Measurements from ENCODE around the gene LHX2.
"Not testable (repeated sequence)": the region's sequence is repeated elsewhere in the genome, so short reads cannot be mapped to it uniquely, and the experiment has no call there.

The LHX2 gene

DNA sequence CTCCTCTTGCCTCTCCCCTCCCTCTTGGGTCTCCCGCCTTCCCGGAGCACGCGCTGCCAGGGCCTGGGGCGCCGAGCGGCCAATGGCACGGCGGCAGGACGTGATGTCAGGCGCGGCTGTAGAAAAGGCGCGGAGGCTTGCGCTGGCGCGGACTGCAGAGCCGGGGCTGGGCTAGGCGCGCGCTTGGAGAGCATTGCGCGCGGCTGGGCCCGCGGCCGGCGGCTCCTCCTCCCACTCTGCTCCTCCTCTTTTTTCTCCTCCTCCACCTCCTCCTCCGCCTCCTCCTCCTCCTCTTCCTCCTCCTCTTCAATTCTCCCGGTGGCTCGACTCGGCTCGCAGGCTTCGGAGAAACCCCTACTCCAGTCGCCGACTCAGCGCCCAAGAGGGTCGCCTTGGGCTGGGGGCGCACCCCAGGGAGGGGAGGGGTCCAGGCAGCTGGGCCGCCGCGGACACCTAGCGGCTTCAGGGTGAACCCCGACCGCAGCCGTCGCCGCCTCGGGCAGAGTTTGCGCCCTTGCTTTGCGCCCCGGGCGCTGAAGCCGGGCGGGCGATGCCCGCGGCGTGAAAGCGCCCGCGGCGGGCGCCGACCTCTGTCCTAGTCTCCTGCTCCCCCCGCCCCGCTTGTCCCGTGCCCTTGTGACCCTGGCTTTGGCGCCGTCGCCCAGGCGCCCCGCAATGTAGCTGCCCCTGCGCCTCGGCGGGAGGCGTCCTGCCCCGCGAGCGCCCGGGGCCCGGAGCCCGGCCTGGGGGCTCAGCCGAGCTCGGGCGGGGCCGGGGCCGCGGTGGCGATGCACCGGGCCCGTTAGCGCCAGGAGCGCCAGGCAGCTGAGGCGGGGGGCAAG, at the start of gene LHX2:
Gene LHX2, plus strand, starts transcription at position 309 of the 842 bp plus-strand sequence. CDS start 581 bp downstream, outside the sequence.
- DNase-seq (ENCODE audit: low read depth in 2 of 2): peak in 1 of 2 donors; percentile 55

- no peak for DNase-seq (ENCODE audit: low read depth in 2 of 2)
Measured at GRCh38 chr9:123964761-123965160, 46.8 kb upstream of the LHX2 start.

- DNase-seq (ENCODE audit: low read depth in 2 of 2): no peak
Measured at GRCh38 chr9:123965801-123966686, 45.5 kb upstream of the LHX2 start.

GRCh38 chr9:123967323-123967722, 44.2 kb upstream of the LHX2 start:
- no peak for DNase-seq (ENCODE audit: low read depth in 2 of 2)

DNA sequence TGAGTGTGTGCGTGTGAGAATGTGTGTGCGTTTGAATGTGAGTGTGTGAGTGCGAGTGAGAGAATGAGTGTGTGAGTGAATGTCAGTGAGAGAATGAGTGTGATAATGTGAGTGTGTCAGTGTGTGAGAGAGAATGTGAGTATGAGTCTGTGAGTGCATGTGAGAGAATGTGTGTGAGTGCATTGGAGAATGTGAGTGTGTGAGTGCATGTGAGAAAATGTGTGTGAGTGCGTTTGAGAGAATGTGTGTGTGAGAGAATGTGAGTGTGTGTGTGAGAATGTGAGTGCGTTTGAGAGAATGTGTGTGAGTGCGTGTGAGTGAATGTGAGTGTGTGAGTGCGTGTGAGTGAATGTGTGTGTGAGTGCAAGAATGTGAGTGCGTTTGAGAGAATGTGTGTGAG, 39.0 kb upstream of the LHX2 start:
- DNase-seq (ENCODE audit: low read depth in 2 of 2): no peak

DNA sequence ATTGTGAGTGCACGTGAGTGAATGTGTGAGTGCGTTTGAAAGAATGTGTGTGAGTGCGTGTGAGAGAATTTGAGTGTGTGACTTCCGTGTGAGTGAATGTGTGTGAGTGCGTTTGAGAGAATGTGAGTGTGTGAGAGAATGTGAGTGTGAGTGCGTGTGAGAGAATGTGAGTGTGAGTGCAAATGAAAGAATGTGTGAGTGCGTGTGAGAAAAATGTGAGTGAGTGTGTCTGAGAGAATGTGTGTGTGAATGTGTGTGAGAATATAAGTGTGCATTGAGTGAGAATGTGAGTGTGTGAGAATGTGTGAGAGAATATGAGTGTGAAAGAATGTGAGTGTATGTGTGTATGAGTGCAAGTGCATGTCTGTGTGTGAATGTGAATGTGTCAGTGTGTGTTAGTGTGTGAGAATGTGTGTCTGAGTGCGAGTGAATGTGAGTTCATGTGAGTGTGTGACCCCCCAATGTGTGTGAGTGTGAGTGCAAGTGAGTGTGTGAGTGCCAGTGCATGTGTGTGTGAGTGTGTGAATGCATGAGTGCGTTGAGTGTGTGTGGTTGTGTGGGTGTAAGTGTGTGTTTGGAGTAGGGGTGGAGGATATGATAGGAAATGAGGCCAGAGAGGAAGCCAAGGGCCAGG, 37.9 kb upstream of the LHX2 start:
- DNase-seq (ENCODE audit: low read depth in 2 of 2): no peak

- DNase-seq (ENCODE audit: low read depth in 2 of 2): no peak
Measured at GRCh38 chr9:123974471-123974870, 37.1 kb upstream of the LHX2 start.

GRCh38 chr9:123975871-123976270, 35.7 kb upstream of the LHX2 start:
- DNase-seq (ENCODE audit: low read depth in 2 of 2): no peak

- not testable (repeated sequence) for DNase-seq (ENCODE audit: low read depth in 2 of 2)
Measured at GRCh38 chr9:123976579-123976978, 35.0 kb upstream of the LHX2 start.

- DNase-seq (ENCODE audit: low read depth in 2 of 2): no peak
Measured at GRCh38 chr9:123978981-123979380, 32.6 kb upstream of the LHX2 start.

DNA sequence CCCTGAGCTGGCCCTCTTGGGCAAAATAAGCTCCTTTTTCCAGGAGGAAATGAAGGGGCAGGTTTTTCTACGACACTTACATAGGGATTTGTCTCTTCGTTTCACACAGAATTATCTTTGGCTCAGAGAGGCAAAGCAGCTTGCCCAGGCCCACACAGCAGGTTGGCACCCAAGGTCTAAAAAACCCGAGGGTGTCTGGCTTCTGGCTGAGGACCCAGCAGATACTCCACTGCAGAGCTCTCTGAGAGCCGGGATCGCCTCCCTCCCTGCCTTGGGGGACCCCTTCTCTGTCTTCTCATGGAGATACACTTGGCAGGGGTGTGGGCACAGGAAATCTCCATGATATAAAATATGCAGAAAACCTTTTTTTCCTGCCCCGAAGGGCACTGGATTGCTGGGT, 29.0 kb upstream of the LHX2 start:
- no peak for DNase-seq (ENCODE audit: low read depth in 2 of 2)

- DNase-seq (ENCODE audit: low read depth in 2 of 2): no peak
Measured at GRCh38 chr9:123983047-123983446, 28.5 kb upstream of the LHX2 start.

DNA sequence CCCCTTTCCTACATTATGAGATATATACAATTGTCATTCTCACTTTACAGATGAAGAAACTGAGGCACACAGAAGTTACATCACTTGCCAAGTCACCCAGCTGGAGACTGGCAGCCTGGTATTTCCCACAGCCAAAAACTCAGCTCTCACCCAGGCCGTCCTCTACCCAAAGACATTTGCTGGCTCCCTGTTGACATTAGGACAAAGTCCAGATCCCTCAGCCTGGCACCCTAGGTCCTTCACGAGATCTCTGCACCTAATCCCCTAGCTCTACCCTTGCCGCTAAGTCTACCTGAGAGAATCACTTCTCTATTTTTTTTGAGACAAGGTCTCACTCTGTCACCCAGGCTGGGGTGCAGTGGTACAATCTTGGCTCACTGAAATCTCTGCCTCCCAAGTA, 26.8 kb upstream of the LHX2 start:
- no peak for DNase-seq (ENCODE audit: low read depth in 2 of 2)

DNA sequence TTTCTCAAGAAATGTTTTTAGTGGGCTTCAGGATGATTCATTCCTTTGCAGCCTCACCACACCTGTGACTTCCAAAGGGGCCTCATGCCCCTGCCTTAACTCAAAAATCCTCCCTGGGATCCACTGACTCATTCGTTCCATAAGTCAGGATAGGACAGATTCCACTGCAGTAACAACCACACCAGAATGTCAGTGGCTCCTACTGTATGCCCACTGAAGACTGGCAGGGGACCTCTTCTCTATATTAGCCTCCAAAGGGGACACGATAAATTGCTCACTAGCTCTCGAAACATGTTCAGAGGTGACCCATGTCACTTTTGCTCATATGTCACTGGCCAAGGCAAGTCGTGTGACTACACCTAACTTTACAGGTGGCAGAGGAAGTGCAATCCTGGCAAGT, 25.7 kb upstream of the LHX2 start:
- no peak for DNase-seq (ENCODE audit: low read depth in 2 of 2)

GRCh38 chr9:123990427-123990826, 21.1 kb upstream of the LHX2 start:
- DNase-seq (ENCODE audit: low read depth in 2 of 2): no peak

GRCh38 chr9:123992679-123993078, 18.9 kb upstream of the LHX2 start:
- not testable (repeated sequence) for DNase-seq (ENCODE audit: low read depth in 2 of 2)

- DNase-seq (ENCODE audit: low read depth in 2 of 2): peak; percentile 37 to 54
Measured at GRCh38 chr9:123996731-123997421, 14.7 kb upstream of the LHX2 start.

- no peak for DNase-seq (ENCODE audit: low read depth in 2 of 2)
Measured at GRCh38 chr9:123997665-123998277, 13.8 kb upstream of the LHX2 start.

DNA sequence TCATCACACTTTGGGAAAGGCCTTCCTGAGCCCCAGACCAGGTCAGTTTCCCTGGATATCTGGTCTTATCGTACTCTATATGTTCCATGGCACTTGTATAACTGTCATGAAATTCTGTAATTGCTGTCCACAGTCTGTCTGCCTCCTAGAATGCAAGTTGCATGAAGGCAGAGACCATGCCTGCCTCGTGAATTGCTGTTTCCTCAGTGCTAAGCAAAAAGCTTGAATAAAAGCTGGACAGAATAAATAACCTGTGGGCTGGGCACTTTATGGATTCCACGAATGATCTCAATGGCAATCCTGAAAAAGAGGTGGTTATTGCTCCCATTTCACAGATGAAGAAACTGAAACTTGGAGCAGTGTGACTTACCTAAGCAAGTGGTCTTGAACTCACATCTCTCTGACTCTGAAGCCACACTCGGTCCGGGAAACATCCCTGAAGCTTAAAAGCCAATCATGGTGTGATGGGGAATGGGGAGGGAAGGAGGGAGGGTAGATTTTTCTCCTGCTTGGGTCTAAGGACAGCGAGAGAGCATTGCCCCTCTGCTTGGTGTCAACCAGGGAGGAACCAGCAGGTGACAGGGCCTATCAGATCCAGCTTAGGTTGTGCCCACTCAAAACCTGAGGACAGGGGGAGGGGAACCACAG, 13.2 kb upstream of the LHX2 start:
- DNase-seq (ENCODE audit: low read depth in 2 of 2): no peak

- no peak for DNase-seq (ENCODE audit: low read depth in 2 of 2)
Measured at GRCh38 chr9:123998970-123999621, 12.5 kb upstream of the LHX2 start.

Data from activated CD4-positive, alpha-beta T cell treated with anti-CD3 and anti-CD28 coated beads for 24 hours (primary cell).